GM18507 (cell line): ENCODE measurements around the gene HNRNPUL1.
"Not testable (repeated sequence)": the region's sequence is repeated elsewhere in the genome, so short reads cannot be mapped to it uniquely, and the experiment has no call there.

ENCODE experiments used
- DNase-seq: peaks from one replicate; pipeline ENCODE4 v3.0.0; 2011; ENCODE audit warnings: low read depth; ENCODE audit not compliant: insufficient read length; ENCODE audit errors: extremely low spot score
- FAIRE-seq: peaks from 2 replicates; lab custom pipeline; 2011; peaks lifted over from hg19 to GRCh38; lab: Jason Lieb, UNC

HNRNPUL1 gene

DNA sequence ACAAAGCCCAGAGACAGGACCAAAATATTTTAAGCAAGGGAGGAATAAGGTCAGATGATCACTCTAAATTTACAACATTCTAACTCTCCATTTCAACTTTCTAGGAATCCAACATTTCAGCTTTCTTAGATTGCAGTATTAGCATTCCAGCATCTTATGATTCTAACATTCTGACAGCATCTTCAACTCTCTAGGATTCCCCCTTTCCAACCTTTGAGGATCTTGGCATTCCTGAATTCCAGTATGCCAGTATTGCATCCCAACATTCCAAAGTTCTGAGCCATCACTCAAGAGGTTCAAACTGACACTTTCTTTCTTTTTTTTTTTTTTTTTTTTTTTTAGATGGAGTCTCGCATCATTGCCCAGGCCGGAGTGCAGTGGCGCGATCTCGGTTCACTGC, 75.8 kb downstream of the HNRNPUL1 start:
- DNase-seq, result no peak
- no peak for FAIRE-seq

- FAIRE-seq (no peak), DNase-seq (no peak)
Measured at GRCh38 chr19:41341669-41342490, 77.7 kb downstream of the HNRNPUL1 start.

DNA sequence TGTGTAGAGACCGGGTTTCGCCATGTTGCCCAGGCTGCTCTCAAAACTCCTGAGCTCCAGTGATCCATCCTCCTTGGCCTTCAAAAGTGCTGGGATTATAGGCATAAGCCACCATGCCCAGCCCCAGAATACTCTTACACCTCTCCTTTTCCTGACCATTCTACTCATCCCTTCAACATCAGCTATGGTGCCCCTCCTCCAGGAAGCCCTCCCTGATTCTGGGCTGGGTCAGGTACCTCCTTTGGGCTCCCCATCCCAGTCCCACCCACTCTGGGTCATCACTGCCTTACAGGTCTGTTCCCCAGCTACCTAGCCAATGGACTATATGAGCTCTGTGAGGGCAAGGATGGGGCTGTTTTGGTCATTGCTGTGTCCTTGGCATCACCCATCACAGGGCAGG, 80.0 kb downstream of the HNRNPUL1 start:
- DNase-seq (no peak), FAIRE-seq (no peak)

DNA sequence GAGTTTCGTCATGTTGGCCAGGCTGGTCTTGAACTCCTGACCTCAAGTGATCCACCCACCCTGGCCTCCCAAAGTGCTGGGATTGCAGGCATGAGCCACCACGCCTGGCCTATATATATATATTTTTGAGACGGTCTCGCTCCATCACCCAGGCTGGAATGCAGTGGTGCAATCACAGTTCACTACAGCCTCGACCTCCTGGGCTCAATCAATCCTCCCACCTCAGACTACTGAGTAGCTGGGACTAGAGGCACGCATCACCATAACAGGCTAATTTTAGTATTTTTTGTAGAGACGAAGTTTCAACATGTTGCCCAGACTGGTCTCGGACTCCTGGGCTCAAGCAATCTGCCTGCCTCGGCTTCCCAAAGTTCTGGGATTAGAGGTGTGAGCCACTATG, 82.7 kb downstream of the HNRNPUL1 start:
- not testable (repeated sequence) for FAIRE-seq, DNase-seq

DNA sequence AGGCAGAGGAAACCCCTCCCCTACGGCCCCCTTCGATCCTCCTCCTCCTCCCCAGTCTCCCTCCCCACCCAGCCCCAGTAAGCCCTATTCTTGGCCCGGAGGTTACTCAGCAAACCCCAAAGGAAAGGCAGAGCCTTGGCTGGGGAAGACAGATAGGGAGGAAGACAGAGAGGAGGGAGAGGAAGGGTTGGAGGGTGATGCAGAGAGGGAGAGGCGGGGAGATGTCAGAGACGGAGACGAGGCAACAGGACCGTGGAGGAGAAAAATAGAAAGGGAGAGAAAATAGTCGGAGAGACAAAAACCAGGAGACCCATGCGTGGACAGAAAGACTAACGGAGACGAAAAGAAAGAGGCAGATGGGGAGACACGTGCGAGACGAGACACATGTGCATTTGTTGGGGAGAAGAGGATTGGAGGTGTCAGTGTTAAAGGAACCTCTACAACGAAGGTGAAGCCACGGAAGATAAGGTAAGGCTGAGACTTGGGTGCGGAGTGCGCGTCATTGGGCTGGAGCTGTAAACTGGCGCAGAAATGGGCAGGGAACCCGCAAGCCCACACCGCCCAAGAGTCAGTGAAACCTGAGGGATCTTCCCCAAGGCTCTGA, 86.7 kb downstream of the HNRNPUL1 start:
- peak; percentile 45 for FAIRE-seq
- no peak for DNase-seq

- DNase-seq, result peak; percentile 59
- peak; percentile 93 for FAIRE-seq
Measured at GRCh38 chr19:41351339-41352245, 87.4 kb downstream of the HNRNPUL1 start.

DNA sequence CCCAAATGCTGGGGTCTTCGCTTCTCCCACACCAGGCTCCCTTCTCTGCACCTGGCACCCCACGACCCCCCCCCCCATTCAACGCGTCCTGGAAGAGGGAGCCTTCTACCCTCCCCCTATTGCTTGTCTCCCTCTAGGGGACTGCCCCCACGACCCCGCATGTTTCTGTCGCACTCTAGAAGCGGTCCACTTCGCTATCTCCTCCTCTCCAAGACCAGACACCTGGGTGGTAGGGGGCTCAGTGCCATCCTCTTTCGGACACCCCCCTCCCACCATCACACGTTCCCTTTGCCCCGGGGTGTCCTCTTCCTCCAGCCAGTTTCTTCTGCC, 88.1 kb downstream of the HNRNPUL1 start:
- FAIRE-seq (peak; percentile 63), DNase-seq (no peak)

GRCh38 chr19:41352609-41353465, 88.7 kb downstream of the HNRNPUL1 start:
- DNase-seq, result peak; percentile 58
- FAIRE-seq, result no peak

DNA sequence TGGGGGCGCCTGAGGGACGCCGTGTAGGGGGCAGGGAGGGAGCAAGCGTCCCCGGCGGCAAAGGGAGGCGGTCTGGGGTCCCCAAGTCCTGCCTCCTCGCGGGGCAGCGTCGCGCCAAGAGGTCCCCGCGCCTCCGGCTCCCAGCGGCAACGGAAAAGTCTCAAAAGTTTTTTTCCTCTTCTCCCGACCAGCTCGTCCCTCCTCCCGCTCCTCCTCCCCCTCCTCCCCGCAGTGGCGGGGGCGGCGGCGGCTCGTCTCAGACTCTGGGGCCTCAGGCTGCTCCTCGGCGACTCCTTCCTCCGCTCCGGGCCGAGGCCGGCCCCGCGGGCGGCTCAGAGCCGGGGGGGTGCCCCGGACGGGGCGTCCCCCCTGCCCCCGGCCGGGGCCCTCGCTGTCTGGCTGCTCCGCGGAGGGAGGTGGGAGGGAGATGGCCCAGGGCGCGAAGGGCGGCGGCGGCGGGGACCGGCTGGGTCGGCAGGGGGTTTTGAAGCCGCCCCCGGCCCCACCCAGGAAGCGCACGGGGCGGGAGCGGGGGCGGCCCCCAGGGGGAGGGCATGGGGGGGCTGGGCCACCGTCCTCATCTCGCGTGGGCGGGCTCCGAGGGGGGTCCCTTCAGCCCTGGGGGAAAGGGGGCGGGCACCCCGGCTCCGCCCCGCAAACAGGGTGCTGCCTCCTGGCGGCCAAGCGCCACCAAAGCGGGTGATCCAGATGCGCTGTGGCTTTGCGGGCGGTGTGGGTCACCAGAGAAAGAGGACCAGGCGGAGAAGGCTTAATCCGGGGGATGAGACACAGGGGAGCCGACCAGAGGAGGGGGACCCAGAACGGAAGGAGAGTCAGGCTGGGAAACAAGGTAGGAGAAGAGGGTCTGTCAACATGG, 89.5 kb downstream of the HNRNPUL1 start, which contains the start of gene TGFB1:
Gene TGFB1 (minus strand): TSS at position 457 of the 877 bp plus-strand sequence. CDS start 878 bp downstream, outside the sequence.
- DNase-seq (peak; percentile 96), FAIRE-seq (peak; percentile 89)

GRCh38 chr19:41354343-41354953, 90.3 kb downstream of the HNRNPUL1 start:
- DNase-seq (no peak), FAIRE-seq (no peak)

DNA sequence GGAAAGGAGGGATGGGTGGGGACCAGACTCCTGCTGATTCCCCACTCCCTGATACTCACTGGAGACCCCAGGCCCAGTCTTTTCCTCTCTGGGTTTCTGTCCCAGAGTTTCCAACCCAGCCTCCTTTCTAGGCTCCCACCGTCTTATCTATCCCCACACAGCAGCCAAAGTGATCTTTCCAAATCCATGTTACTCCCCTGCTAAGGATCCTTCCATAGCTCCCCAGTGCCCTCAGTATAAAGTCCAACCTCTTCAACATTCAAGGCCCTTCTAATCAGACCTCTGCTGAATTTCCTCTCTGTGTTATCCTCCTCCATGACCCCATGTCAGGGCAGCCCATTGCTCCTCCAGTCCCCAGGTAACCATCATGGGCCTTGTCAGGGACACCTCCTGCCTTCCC, 90.9 kb downstream of the HNRNPUL1 start:
- no peak for DNase-seq
- FAIRE-seq, result no peak

- FAIRE-seq (no peak), DNase-seq (no peak)
Measured at GRCh38 chr19:41355802-41356201, 91.6 kb downstream of the HNRNPUL1 start.

- DNase-seq (no peak), FAIRE-seq (no peak)
Measured at GRCh38 chr19:41356984-41357739, 93.0 kb downstream of the HNRNPUL1 start.
